SJSA1 (cell line): ENCODE data around the gene DIP2C. TPM values are rescaled to one million over a fixed set of nuclear protein-coding genes. Genes with fewer than 3 reads are reported as not detected.

Source experiments
- DNase-seq, 2 experiments: peaks; one replicate each; pipeline ENCODE4 v3.0.0-alpha.2; 2015 to 2020; ENCODE audit warnings: low spot score in 2 of 2, low read depth in 1 of 2
- H3K27ac ChIP-seq: fragments of 250-450 bp; sonication (Bioruptor Pico); 2 replicates; pipeline ENCODE4 v1.5.1; 2020; ENCODE audit warnings: mild to moderate bottlenecking, moderate library complexity
- H3K27me3 ChIP-seq: fragments of 250-450 bp; sonication (Bioruptor Pico); replicated peaks from 2 replicates; pipeline ENCODE4 v1.5.1; 2020; ENCODE audit warnings: mild to moderate bottlenecking, moderate library complexity
- H3K36me3 ChIP-seq: fragments of 250-450 bp; sonication (Bioruptor Pico); 2 replicates; pipeline ENCODE4 v1.5.1; 2020; ENCODE audit warnings: mild to moderate bottlenecking
- H3K4me1 ChIP-seq: fragments of 250-450 bp; sonication (Bioruptor Pico); replicated peaks from 2 replicates; pipeline ENCODE4 v1.6.1; 2021; ENCODE audit warnings: mild to moderate bottlenecking
- H3K4me3 ChIP-seq: fragments of 250-450 bp; sonication (Bioruptor Pico); 2 replicates; pipeline ENCODE4 v1.5.1; 2020; ENCODE audit warnings: mild to moderate bottlenecking
- H3K9me3 ChIP-seq: fragments of 250-450 bp; sonication (Bioruptor Pico); replicated peaks from 2 replicates; pipeline ENCODE4 v1.5.1; 2020; ENCODE audit warnings: mild to moderate bottlenecking
- total RNA-seq: library from RNA; depleted of rRNA; stranded (reverse); fragments of >200 nt; shearing (Covaris generic); gene quantifications from 2 replicates; pipeline ENCODE4 v1.2.3, GENCODE V29; 2014

DIP2C gene
- total RNA-seq, 1 experiment from 2014 or later, result 17.5 TPM

GRCh38 chr10:554182-554848, 135.2 kb downstream of the DIP2C start:
- H3K4me3 ChIP-seq, result no peak overlapping the region
- H3K4me1 ChIP-seq, result no peaks in the 10 kb centered on the region
- H3K9me3 ChIP-seq, result no peaks in the 10 kb centered on the region
- H3K27me3 ChIP-seq, result no peaks in the 10 kb centered on the region
- DNase-seq, result no peak
- H3K36me3 ChIP-seq, result peaks cover 5% of the 10 kb centered on the region; the same call in 1 of the 2 replicates
- H3K27ac ChIP-seq, result no peak overlapping the region

GRCh38 chr10:553233-553632, 136.2 kb downstream of the DIP2C start:
- Histone ChIP-seq H3K9me3 (no peaks in the 10 kb centered on the region), H3K4me1 (no peaks in the 10 kb centered on the region), H3K27ac (no peak overlapping the region), H3K27me3 (no peaks in the 10 kb centered on the region), H3K4me3 (no peak overlapping the region), H3K36me3 (peaks cover 5% of the 10 kb centered on the region; the same call in 1 of the 2 replicates)
- DNase-seq, result no peak

- DNase-seq, result no peak
- peaks cover 5% of the 10 kb centered on the region; the same call in 1 of the 2 replicates for H3K36me3 ChIP-seq
- no peaks in the 10 kb centered on the region for H3K27me3 ChIP-seq
- H3K27ac ChIP-seq, result no peak overlapping the region
- no peaks in the 10 kb centered on the region for H3K4me1 ChIP-seq
- no peaks in the 10 kb centered on the region for H3K9me3 ChIP-seq
- no peak overlapping the region for H3K4me3 ChIP-seq
These were observed 136.8 kb downstream of the DIP2C start for GRCh38 chr10:552679-553078.

GRCh38 chr10:551373-552252, 137.9 kb downstream of the DIP2C start:
- Histone ChIP-seq H3K27me3 (no peaks in the 10 kb centered on the region), H3K4me1 (no peaks in the 10 kb centered on the region), H3K27ac (no peak overlapping the region), H3K9me3 (no peaks in the 10 kb centered on the region), H3K36me3 (no peaks in the 10 kb centered on the region), H3K4me3 (no peak overlapping the region)
- DNase-seq, result no peak

GRCh38 chr10:550665-551372, 138.6 kb downstream of the DIP2C start:
- no peak overlapping the region for H3K27ac ChIP-seq
- no peaks in the 10 kb centered on the region for H3K27me3 ChIP-seq
- DNase-seq, result no peak
- no peaks in the 10 kb centered on the region for H3K4me1 ChIP-seq
- H3K4me3 ChIP-seq, result no peak overlapping the region
- H3K36me3 ChIP-seq, result no peaks in the 10 kb centered on the region
- H3K9me3 ChIP-seq, result no peaks in the 10 kb centered on the region

- Histone ChIP-seq H3K4me1 (no peaks in the 10 kb centered on the region), H3K36me3 (0 out of 2 replicates have a peak, but pooled peaks cover 4% of the 10 kb centered on the region), H3K27me3 (no peaks in the 10 kb centered on the region), H3K27ac (no peak overlapping the region), H3K9me3 (no peaks in the 10 kb centered on the region), H3K4me3 (no peak overlapping the region)
- DNase-seq, result no peak
These were observed 140.1 kb downstream of the DIP2C start for GRCh38 chr10:549391-549790.

- H3K27ac ChIP-seq, result no peak overlapping the region
- no peak overlapping the region for H3K4me3 ChIP-seq
- DNase-seq, result no peak
- no peaks in the 10 kb centered on the region for H3K4me1 ChIP-seq
- no peaks in the 10 kb centered on the region for H3K9me3 ChIP-seq
- H3K36me3 ChIP-seq, result 0 out of 2 replicates have a peak, but pooled peaks cover 8% of the 10 kb centered on the region
- H3K27me3 ChIP-seq, result no peaks in the 10 kb centered on the region
These were observed 141.1 kb downstream of the DIP2C start for GRCh38 chr10:548238-548901.

GRCh38 chr10:547591-548081, 141.8 kb downstream of the DIP2C start:
- no peak overlapping the region for H3K4me3 ChIP-seq
- H3K27ac ChIP-seq, result no peak overlapping the region
- DNase-seq, result no peak
- H3K9me3 ChIP-seq, result no peaks in the 10 kb centered on the region
- H3K4me1 ChIP-seq, result no peaks in the 10 kb centered on the region
- 0 out of 2 replicates have a peak, but pooled peaks cover 8% of the 10 kb centered on the region for H3K36me3 ChIP-seq
- no peaks in the 10 kb centered on the region for H3K27me3 ChIP-seq

- Histone ChIP-seq H3K27ac (no peak overlapping the region), H3K36me3 (0 out of 2 replicates have a peak, but pooled peaks cover 8% of the 10 kb centered on the region), H3K4me3 (no peak overlapping the region), H3K27me3 (no peaks in the 10 kb centered on the region), H3K9me3 (no peaks in the 10 kb centered on the region), H3K4me1 (no peaks in the 10 kb centered on the region)
- DNase-seq, result no peak
These were observed 142.4 kb downstream of the DIP2C start for GRCh38 chr10:546971-547590.

- Histone ChIP-seq H3K27me3 (no peaks in the 10 kb centered on the region), H3K4me3 (no peak overlapping the region), H3K36me3 (0 out of 2 replicates have a peak, but pooled peaks cover 8% of the 10 kb centered on the region), H3K27ac (no peak overlapping the region), H3K9me3 (no peaks in the 10 kb centered on the region), H3K4me1 (no peaks in the 10 kb centered on the region)
- DNase-seq, result no peak
These were observed 143.0 kb downstream of the DIP2C start for GRCh38 chr10:546451-546850.

GRCh38 chr10:543862-544822, 145.3 kb downstream of the DIP2C start:
- H3K36me3 ChIP-seq, result 0 out of 2 replicates have a peak, but pooled peaks cover 8% of the 10 kb centered on the region
- no peak overlapping the region for H3K27ac ChIP-seq
- DNase-seq, result no peak
- H3K9me3 ChIP-seq, result no peaks in the 10 kb centered on the region
- H3K4me3 ChIP-seq, result no peak overlapping the region
- H3K4me1 ChIP-seq, result no peaks in the 10 kb centered on the region
- no peaks in the 10 kb centered on the region for H3K27me3 ChIP-seq

GRCh38 chr10:543131-543530, 146.3 kb downstream of the DIP2C start:
- Histone ChIP-seq H3K27ac (no peak overlapping the region), H3K4me1 (no peaks in the 10 kb centered on the region), H3K36me3 (0 out of 2 replicates have a peak, but pooled peaks cover 8% of the 10 kb centered on the region), H3K9me3 (no peaks in the 10 kb centered on the region), H3K4me3 (no peak overlapping the region), H3K27me3 (no peaks in the 10 kb centered on the region)
- DNase-seq, result no peak
